Activated T-cell treated with anti-CD3 and anti-CD28 coated beads for 48 hours (primary cell): ENCODE results near the gene SRMS.

Experiments used
- DNase-seq: peaks from one replicate; pipeline ENCODE4 v3.0.0-alpha.2; 2020; ENCODE audit warnings: low read depth

The SRMS gene

GRCh38 chr20:63547725-63548480 is at the start of gene SRMS:
Gene SRMS (minus strand): TSS chr20:63547749. CDS start chr20:63547463, 286 bp downstream.
- DNase-seq, result no peak

GRCh38 chr20:63596423-63596822 is 48.9 kb upstream of the SRMS start:
- DNase-seq, result no peak

GRCh38 chr20:63595416-63596127 is 48.0 kb upstream of the SRMS start:
- DNase-seq, result no peak

GRCh38 chr20:63594043-63594561 is 46.6 kb upstream of the SRMS start:
- DNase-seq, result no peak

- DNase-seq, result no peak
Observed at GRCh38 chr20:63592661-63593060, 45.1 kb upstream of the SRMS start.

- DNase-seq, result no peak
Observed at GRCh38 chr20:63591786-63592355, 44.3 kb upstream of the SRMS start.

- DNase-seq, result no peak
Observed at GRCh38 chr20:63591147-63591533, 43.6 kb upstream of the SRMS start.

- DNase-seq, result no peak
Observed at GRCh38 chr20:63590218-63591146, 42.9 kb upstream of the SRMS start.

- no peak for DNase-seq
Observed at GRCh38 chr20:63589261-63590217, 42.0 kb upstream of the SRMS start.

GRCh38 chr20:63588641-63589041 is 41.1 kb upstream of the SRMS start:
- DNase-seq, result no peak

- no peak for DNase-seq
Observed at GRCh38 chr20:63587776-63588591, 40.4 kb upstream of the SRMS start.

GRCh38 chr20:63587256-63587655 is 39.7 kb upstream of the SRMS start:
- no peak for DNase-seq

- no peak for DNase-seq
Observed at GRCh38 chr20:63586797-63587196, 39.2 kb upstream of the SRMS start.

GRCh38 chr20:63585616-63586565 is 38.3 kb upstream of the SRMS start:
- no peak for DNase-seq

GRCh38 chr20:63582382-63583063 is 35.0 kb upstream of the SRMS start:
- DNase-seq, result no peak

GRCh38 chr20:63580796-63581461 is 33.4 kb upstream of the SRMS start:
- DNase-seq, result peak; percentile 51

- no peak for DNase-seq
Observed at GRCh38 chr20:63579017-63579694, 31.6 kb upstream of the SRMS start.
